ENCODE data around the gene BOC. TPM values are rescaled to one million over a fixed set of nuclear protein-coding genes. Genes with fewer than 3 reads are reported as not detected.

The BOC gene
- total RNA-seq, 1 donor from 2014 or later: 0.50 TPM

- ATAC-seq (no peak), DNase-seq (ENCODE audit: low spot score) (no peak)
These were observed 18.1 kb upstream of the BOC start for GRCh38 chr3:113193288-113193687.

- DNase-seq (ENCODE audit: low spot score) (no peak), ATAC-seq (no peak)
These were observed 17.6 kb upstream of the BOC start for GRCh38 chr3:113193719-113194118.

GRCh38 chr3:113194823-113195401 is 16.4 kb upstream of the BOC start:
- ATAC-seq (no peak), DNase-seq (ENCODE audit: low spot score) (no peak)

- DNase-seq (ENCODE audit: low spot score) (no peak), ATAC-seq (no peak)
These were observed 11.0 kb upstream of the BOC start for GRCh38 chr3:113200351-113200750.

GRCh38 chr3:113200946-113201345 is 10.4 kb upstream of the BOC start:
- no peak for DNase-seq (ENCODE audit: low spot score)
- no peak for ATAC-seq

GRCh38 chr3:113204371-113204770 is 7.0 kb upstream of the BOC start:
- no peak for DNase-seq (ENCODE audit: low spot score)
- no peak for ATAC-seq

- no peak for DNase-seq (ENCODE audit: low spot score)
- ATAC-seq: no peak
These were observed 5.9 kb upstream of the BOC start for GRCh38 chr3:113205481-113205880.

GRCh38 chr3:113210604-113211329 is 590 bp upstream of the BOC start:
- ATAC-seq: no peak
- no peak for DNase-seq (ENCODE audit: low spot score)

GRCh38 chr3:113212150-113212843 is 940 bp downstream of the BOC start:
- DNase-seq (ENCODE audit: low spot score) (no peak), ATAC-seq (peak; percentile 63)

- no peak for ATAC-seq
- DNase-seq (ENCODE audit: low spot score): no peak
These were observed 1.6 kb downstream of the BOC start for GRCh38 chr3:113212844-113213375.

GRCh38 chr3:113213896-113214587 is 2.7 kb downstream of the BOC start:
- DNase-seq (ENCODE audit: low spot score) (no peak), ATAC-seq (no peak)

- no peak for ATAC-seq
- no peak for DNase-seq (ENCODE audit: low spot score)
These were observed 3.7 kb downstream of the BOC start for GRCh38 chr3:113214917-113215595.

- no peak for ATAC-seq
- no peak for DNase-seq (ENCODE audit: low spot score)
These were observed 5.0 kb downstream of the BOC start for GRCh38 chr3:113216393-113216792.

GRCh38 chr3:113218011-113218680 is 6.8 kb downstream of the BOC start:
- ATAC-seq (no peak), DNase-seq (ENCODE audit: low spot score) (no peak)

GRCh38 chr3:113218681-113219045 is 7.3 kb downstream of the BOC start:
- ATAC-seq: no peak
- DNase-seq (ENCODE audit: low spot score): no peak

GRCh38 chr3:113219605-113220300 is 8.4 kb downstream of the BOC start:
- ATAC-seq (no peak), DNase-seq (ENCODE audit: low spot score) (no peak)

- ATAC-seq: no peak
- DNase-seq (ENCODE audit: low spot score): no peak
These were observed 9.4 kb downstream of the BOC start for GRCh38 chr3:113220721-113221120.

- no peak for ATAC-seq
These were observed 10.4 kb downstream of the BOC start for GRCh38 chr3:113221721-113222257.

GRCh38 chr3:113222451-113223086 is 11.2 kb downstream of the BOC start:
- no peak for DNase-seq (ENCODE audit: low spot score)
- no peak for ATAC-seq

More at GRCh38 chr3:113221721-113222257, 10.4 kb downstream of the BOC start:
- no peak for DNase-seq (ENCODE audit: low spot score)
